Neural cell (in vitro differentiated cells): ENCODE results near the gene ZFPM1. TPM values are rescaled to one million over a fixed set of nuclear protein-coding genes. Genes with fewer than 3 reads are reported as not detected.

ENCODE experiments used
- H2AFZ ChIP-seq: fragments of 200-600, 300-800 bp; sonication (generic), shearing (Covaris generic); 2 replicates; pipeline ENCODE4 v1.6.0; 2014; ENCODE audit warnings: low read depth, mild to moderate bottlenecking, antibody characterized with exemption, low read length, moderate library complexity
- H3F3A ChIP-seq: fragments of 200-600 bp; shearing (Covaris generic); 2 replicates; pipeline ENCODE4 v1.6.1; 2016; ENCODE audit warnings: mild to moderate bottlenecking, moderate library complexity, mixed read lengths, antibody characterized with exemption, low read length; ENCODE audit not compliant: insufficient read depth, poor library complexity, severe bottlenecking
- H3K27ac ChIP-seq: fragments of 200-600, 300-800 bp; sonication (generic), shearing (Covaris generic); 2 replicates; pipeline ENCODE4 v1.5.1; 2014; ENCODE audit warnings: mild to moderate bottlenecking, low read length, moderate library complexity
- H3K27me3 ChIP-seq: fragments of 300-800, 200-600 bp; sonication (generic), shearing (Covaris generic); 2 replicates; pipeline ENCODE4 v1.6.0; 2014; ENCODE audit warnings: mild to moderate bottlenecking, low read depth, low read length, moderate library complexity; ENCODE audit not compliant: insufficient read depth
- H3K36me3 ChIP-seq: fragments of 300-800, 200-600 bp; sonication (generic), shearing (Covaris generic); 2 replicates; pipeline ENCODE4 v1.5.1; 2014; ENCODE audit warnings: mild to moderate bottlenecking, antibody characterized with exemption, low read length, moderate library complexity; ENCODE audit not compliant: insufficient read depth
- H3K4me2 ChIP-seq: fragments of 300-800, 200-600 bp; sonication (generic), shearing (Covaris generic); 2 replicates; pipeline ENCODE4 v1.6.0; 2014; ENCODE audit warnings: mild to moderate bottlenecking, low read length
- H3K4me3 ChIP-seq: fragments of 300-800, 200-600 bp; sonication (generic), shearing (Covaris generic); 2 replicates; pipeline ENCODE4 v1.5.1; 2014; ENCODE audit warnings: mild to moderate bottlenecking, low read length, moderate library complexity
- H3K79me2 ChIP-seq: fragments of 200-600 bp; shearing (Covaris generic); replicated peaks from 2 replicates; pipeline ENCODE4 v1.6.0; 2014; ENCODE audit warnings: mild to moderate bottlenecking, low read length, moderate library complexity; ENCODE audit not compliant: insufficient read depth
- H3K9ac ChIP-seq: fragments of 300-800, 200-600 bp; sonication (generic), shearing (Covaris generic); 2 replicates; pipeline ENCODE4 v1.6.1; 2016; ENCODE audit warnings: mild to moderate bottlenecking, low read length, mixed read lengths
- H3K9me2 ChIP-seq: fragments of 200-600 bp; shearing (Covaris generic); 2 replicates; pipeline ENCODE4 v1.6.1; 2016; ENCODE audit warnings: mild to moderate bottlenecking, low read length, mixed read lengths; ENCODE audit not compliant: insufficient read depth
- H3K9me3 ChIP-seq: fragments of 200-600, 300-800 bp; sonication (generic), shearing (Covaris generic); 2 replicates; pipeline ENCODE4 v1.6.1; 2016; ENCODE audit warnings: mild to moderate bottlenecking, mixed run types, low read length, moderate library complexity, mixed read lengths
- H4K20me1 ChIP-seq: fragments of 200-600 bp; shearing (Covaris generic); 2 replicates; pipeline ENCODE4 v1.6.1; 2016; ENCODE audit warnings: mild to moderate bottlenecking, mixed run types; ENCODE audit not compliant: insufficient read depth
- CTCF ChIP-seq: fragments of 450-650 bp; IDR thresholded peaks from 2 replicates; pipeline ENCODE4 v1.5.1; 2014; ENCODE audit warnings: antibody characterized with exemption, mild to moderate bottlenecking, moderate library complexity; ENCODE audit not compliant: poor library complexity, severe bottlenecking
- EP300 ChIP-seq: fragments of 450-650 bp; conservative IDR thresholded peaks from 2 replicates; pipeline ENCODE4 v1.6.1; 2014; ENCODE audit warnings: antibody characterized with exemption, mild to moderate bottlenecking, moderate library complexity; ENCODE audit not compliant: poor library complexity, severe bottlenecking
- EZH2 ChIP-seq: fragments of 200-600, 300-800 bp; shearing (Covaris generic), sonication (generic); IDR thresholded peaks from 2 replicates; pipeline ENCODE4 v1.6.1; 2014; ENCODE audit warnings: antibody characterized with exemption, low read length, borderline replicate concordance, mild to moderate bottlenecking; ENCODE audit not compliant: insufficient read depth, poor library complexity, severe bottlenecking
- MXI1 ChIP-seq: fragments of 450-650 bp; conservative IDR thresholded peaks from 2 replicates; pipeline ENCODE4 v1.6.1; 2014; ENCODE audit warnings: antibody characterized with exemption, mild to moderate bottlenecking; ENCODE audit not compliant: poor library complexity, severe bottlenecking
- POLR2AphosphoS5 ChIP-seq: IDR thresholded peaks from 2 replicates; pipeline ENCODE4 v1.6.1; 2012
- RAD21 ChIP-seq: fragments of 450-650 bp; conservative IDR thresholded peaks from 2 replicates; pipeline ENCODE4 v1.6.1; 2014; ENCODE audit warnings: antibody characterized with exemption, mild to moderate bottlenecking, moderate library complexity
- REST ChIP-seq: IDR thresholded peaks from 2 replicates; pipeline ENCODE4 v1.6.1; 2012; ENCODE audit warnings: borderline replicate concordance
- SMC3 ChIP-seq: fragments of 450-650 bp; conservative IDR thresholded peaks from 2 replicates; pipeline ENCODE4 v1.6.1; 2014; ENCODE audit warnings: antibody characterized with exemption, mild to moderate bottlenecking, moderate library complexity; ENCODE audit not compliant: poor library complexity
- TAF1 ChIP-seq: IDR thresholded peaks from 2 replicates; pipeline ENCODE4 v1.6.1; 2012; ENCODE audit warnings: low read depth
- polyA plus RNA-seq: library from polyadenylated mRNA; depleted of rRNA; stranded (reverse); fragments of >200 nt; gene quantifications from 2 replicates; pipeline ENCODE4 v1.2.3, GENCODE V29; 2014

ZFPM1 gene
- polyA plus RNA-seq, 1 donor from 2014 or later: 0.41 TPM

GRCh38 chr16:88478889-88479792, 26.1 kb downstream of the ZFPM1 start:
- Histone ChIP-seq H4K20me1 (no peaks in the 10 kb centered on the region), H3K27ac (no peak overlapping the region), H3K4me2 (no peak overlapping the region)

More at GRCh38 chr16:88478889-88479792, 26.1 kb downstream of the ZFPM1 start:
- no peaks in the 10 kb centered on the region for H3K27me3 ChIP-seq
- H3K9me2 ChIP-seq: no peaks in the 10 kb centered on the region
- H3K4me3 ChIP-seq: no peak overlapping the region
- no peaks in the 10 kb centered on the region for H3K79me2 ChIP-seq
- H3K36me3 ChIP-seq: no peaks in the 10 kb centered on the region
- H3F3A ChIP-seq: no peaks in the 10 kb centered on the region
- no peak overlapping the region for H2AFZ ChIP-seq
- no peaks in the 10 kb centered on the region for H3K9me3 ChIP-seq
- TF ChIP-seq EZH2: no peak
- no peak for TF ChIP-seq CTCF
- TF ChIP-seq EP300: no peak
- no peak for TF ChIP-seq REST
- TF ChIP-seq MXI1: no peak
- TF ChIP-seq SMC3: no peak
- TF ChIP-seq POLR2AphosphoS5: no peak
- TF ChIP-seq RAD21: no peak
- TF ChIP-seq TAF1: no peak
- H3K9ac ChIP-seq: no peak overlapping the region
